ENCODE results near the gene MAGEA8. TPM values are rescaled to one million over a fixed set of nuclear protein-coding genes. Genes with fewer than 3 reads are reported as not detected.

The MAGEA8 gene
- total RNA-seq, 1 donor, result not detected

DNA sequence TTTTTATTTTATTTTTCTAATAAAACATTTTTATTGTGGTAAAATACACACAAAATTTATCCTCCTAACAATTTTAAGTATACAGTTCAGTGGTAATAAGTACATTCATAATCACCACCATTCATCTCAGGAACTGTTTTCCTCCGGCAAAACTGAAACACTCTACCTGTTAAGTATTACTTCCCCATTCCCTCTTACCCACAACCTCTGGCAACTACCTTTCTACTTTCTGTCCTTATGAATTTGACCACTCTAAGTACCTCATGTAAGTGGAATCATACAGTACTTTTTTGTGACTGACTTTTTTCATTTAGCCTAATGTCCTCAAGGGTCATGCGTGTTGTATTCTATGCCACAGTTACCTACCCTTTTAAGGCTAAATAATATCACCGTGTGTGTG is 27.3 kb downstream of the MAGEA8 start:
- Histone ChIP-seq H4K20me1 (ENCODE audit: insufficient read depth, low read length) (no peaks in the 10 kb centered on the region), H3K4me3 (ENCODE audit: insufficient read depth, low read length) (no peak overlapping the region), H3K36me3 (ENCODE audit: insufficient read depth, low read length) (no peaks in the 10 kb centered on the region), H3K4me1 (ENCODE audit: insufficient read depth, low read length) (no peaks in the 10 kb centered on the region), H3K9me3 (ENCODE audit: low read depth, low read length) (no peaks in the 10 kb centered on the region), H3K27ac (ENCODE audit: low read depth, low read length) (no peak overlapping the region), H3K27me3 (ENCODE audit: insufficient read depth, low read length) (no peaks in the 10 kb centered on the region), H2AFZ (ENCODE audit: low read length) (no peak overlapping the region), H3K79me2 (ENCODE audit: insufficient read depth, low read length) (no peaks in the 10 kb centered on the region), H3K4me2 (ENCODE audit: insufficient read depth, low read length) (no peak overlapping the region)
- no peak for DNase-seq (ENCODE audit: insufficient read length, low spot score, missing footprints)
- TF ChIP-seq, protein P1, sequence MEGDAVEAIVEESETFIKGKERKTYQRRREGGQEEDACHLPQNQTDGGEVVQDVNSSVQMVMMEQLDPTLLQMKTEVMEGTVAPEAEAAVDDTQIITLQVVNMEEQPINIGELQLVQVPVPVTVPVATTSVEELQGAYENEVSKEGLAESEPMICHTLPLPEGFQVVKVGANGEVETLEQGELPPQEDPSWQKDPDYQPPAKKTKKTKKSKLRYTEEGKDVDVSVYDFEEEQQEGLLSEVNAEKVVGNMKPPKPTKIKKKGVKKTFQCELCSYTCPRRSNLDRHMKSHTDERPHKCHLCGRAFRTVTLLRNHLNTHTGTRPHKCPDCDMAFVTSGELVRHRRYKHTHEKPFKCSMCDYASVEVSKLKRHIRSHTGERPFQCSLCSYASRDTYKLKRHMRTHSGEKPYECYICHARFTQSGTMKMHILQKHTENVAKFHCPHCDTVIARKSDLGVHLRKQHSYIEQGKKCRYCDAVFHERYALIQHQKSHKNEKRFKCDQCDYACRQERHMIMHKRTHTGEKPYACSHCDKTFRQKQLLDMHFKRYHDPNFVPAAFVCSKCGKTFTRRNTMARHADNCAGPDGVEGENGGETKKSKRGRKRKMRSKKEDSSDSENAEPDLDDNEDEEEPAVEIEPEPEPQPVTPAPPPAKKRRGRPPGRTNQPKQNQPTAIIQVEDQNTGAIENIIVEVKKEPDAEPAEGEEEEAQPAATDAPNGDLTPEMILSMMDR (IDR thresholded peaks at IDR 0.05; ENCODE audit: extremely low read depth, low read depth, low read length), result no peak

DNA sequence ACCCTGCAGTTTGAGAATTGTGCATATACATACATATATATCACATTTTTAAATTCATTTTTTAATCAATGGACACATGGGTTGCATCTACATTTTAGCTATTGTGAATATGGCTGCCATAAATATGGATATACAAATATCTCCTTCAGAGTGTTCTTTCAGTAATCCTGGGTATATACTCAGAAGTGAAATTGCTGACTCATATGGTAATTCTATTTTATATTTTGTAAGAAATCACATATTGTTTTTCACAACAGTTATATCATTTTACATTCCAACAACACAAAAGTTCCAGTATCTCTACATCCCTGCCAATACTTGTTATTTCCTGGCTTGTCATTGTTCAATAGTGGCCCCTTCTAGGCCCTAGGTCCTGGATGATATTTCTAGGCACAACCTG is 27.7 kb downstream of the MAGEA8 start:
- no peak overlapping the region for H3K4me3 ChIP-seq (ENCODE audit: insufficient read depth, low read length)
- H3K9me3 ChIP-seq (ENCODE audit: low read depth, low read length), result no peaks in the 10 kb centered on the region
- no peak for DNase-seq (ENCODE audit: insufficient read length, low spot score, missing footprints)
- no peak overlapping the region for H3K4me2 ChIP-seq (ENCODE audit: insufficient read depth, low read length)
- H3K27ac ChIP-seq (ENCODE audit: low read depth, low read length), result no peak overlapping the region
- no peaks in the 10 kb centered on the region for H3K27me3 ChIP-seq (ENCODE audit: insufficient read depth, low read length)
- H4K20me1 ChIP-seq (ENCODE audit: insufficient read depth, low read length), result no peaks in the 10 kb centered on the region
- no peaks in the 10 kb centered on the region for H3K4me1 ChIP-seq (ENCODE audit: insufficient read depth, low read length)
- H3K79me2 ChIP-seq (ENCODE audit: insufficient read depth, low read length), result no peaks in the 10 kb centered on the region
- no peaks in the 10 kb centered on the region for H3K36me3 ChIP-seq (ENCODE audit: insufficient read depth, low read length)
- TF ChIP-seq, protein P1 (IDR thresholded peaks at IDR 0.05; ENCODE audit: extremely low read depth, low read depth, low read length), result no peak
- no peak overlapping the region for H2AFZ ChIP-seq (ENCODE audit: low read length)

DNA sequence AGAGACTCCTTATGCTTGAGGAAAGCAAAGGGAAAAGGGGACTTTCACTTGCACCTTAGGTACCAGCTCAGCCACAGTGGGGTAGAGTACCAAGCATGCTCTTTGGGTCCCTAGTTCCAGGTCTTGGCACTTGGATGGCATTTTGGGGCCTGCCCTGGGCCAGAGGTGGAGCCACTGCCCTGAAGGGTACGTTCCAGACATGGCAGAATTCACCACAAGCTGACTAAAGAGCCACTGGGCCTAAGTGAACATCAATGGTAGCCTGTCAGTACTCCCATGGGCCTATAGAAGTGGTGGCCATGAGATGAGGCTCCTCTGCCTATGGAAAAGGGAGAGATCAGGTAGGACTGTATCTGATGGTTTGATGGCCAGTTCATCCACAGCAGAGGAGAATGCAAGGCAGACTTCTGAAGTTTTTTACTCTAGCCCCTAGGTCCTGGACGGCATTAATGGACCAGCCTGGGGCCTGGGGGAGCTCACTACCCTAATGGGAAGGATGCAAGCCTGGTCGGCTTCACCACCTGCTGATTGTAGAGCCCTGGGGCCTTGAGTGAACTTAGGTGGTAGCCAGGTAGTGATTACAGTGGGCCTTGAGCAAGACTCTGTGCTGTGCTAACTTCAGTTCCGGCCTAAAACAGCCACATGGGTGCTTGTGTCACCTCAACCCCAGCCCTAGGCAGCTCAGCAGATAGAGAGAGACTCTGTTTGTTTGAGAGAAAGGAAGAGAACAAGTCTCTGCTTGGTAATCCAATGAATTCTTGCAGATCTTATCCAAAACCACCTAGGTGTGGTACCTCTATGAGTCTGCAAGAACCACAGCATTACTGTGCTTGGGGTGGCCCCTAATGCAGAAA is 28.6 kb downstream of the MAGEA8 start:
- Histone ChIP-seq H3K4me2 (ENCODE audit: insufficient read depth, low read length) (no peak overlapping the region), H2AFZ (ENCODE audit: low read length) (no peak overlapping the region), H3K4me3 (ENCODE audit: insufficient read depth, low read length) (no peak overlapping the region), H3K4me1 (ENCODE audit: insufficient read depth, low read length) (no peaks in the 10 kb centered on the region), H3K27ac (ENCODE audit: low read depth, low read length) (no peak overlapping the region), H3K9me3 (ENCODE audit: low read depth, low read length) (no peaks in the 10 kb centered on the region), H4K20me1 (ENCODE audit: insufficient read depth, low read length) (no peaks in the 10 kb centered on the region), H3K27me3 (ENCODE audit: insufficient read depth, low read length) (no peaks in the 10 kb centered on the region), H3K79me2 (ENCODE audit: insufficient read depth, low read length) (no peaks in the 10 kb centered on the region), H3K36me3 (ENCODE audit: insufficient read depth, low read length) (no peaks in the 10 kb centered on the region)
- no peak for DNase-seq (ENCODE audit: insufficient read length, low spot score, missing footprints)
- TF ChIP-seq, protein P1 (IDR thresholded peaks at IDR 0.05; ENCODE audit: extremely low read depth, low read depth, low read length), result no peak

DNA sequence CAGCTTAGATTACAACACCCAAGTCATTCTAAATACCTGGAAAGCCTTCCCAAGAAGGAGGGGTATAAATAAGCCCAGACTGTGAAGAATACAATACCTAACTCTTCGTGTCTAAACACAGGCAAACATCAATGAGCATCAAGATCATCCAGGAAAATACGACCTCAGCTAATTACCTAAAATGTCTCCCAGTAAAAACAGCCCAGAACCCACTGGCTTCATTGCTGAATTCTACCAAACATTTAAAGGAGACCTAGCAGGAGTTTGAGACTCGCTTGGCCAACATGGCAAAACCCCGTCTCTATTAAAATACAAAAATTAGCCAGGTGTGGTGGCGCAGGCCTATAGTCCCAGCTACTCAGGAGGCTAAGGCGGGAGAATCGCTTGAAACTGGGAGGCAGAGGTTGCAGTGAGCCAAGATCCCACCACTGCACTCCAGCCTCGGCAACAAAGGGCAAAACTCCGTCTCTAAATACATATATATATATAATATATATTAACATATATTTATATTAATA is 29.3 kb downstream of the MAGEA8 start:
- Histone ChIP-seq H3K79me2 (ENCODE audit: insufficient read depth, low read length) (no peaks in the 10 kb centered on the region), H3K36me3 (ENCODE audit: insufficient read depth, low read length) (no peaks in the 10 kb centered on the region), H3K27me3 (ENCODE audit: insufficient read depth, low read length) (no peaks in the 10 kb centered on the region), H3K4me2 (ENCODE audit: insufficient read depth, low read length) (no peak overlapping the region), H3K4me3 (ENCODE audit: insufficient read depth, low read length) (no peak overlapping the region), H2AFZ (ENCODE audit: low read length) (no peak overlapping the region), H4K20me1 (ENCODE audit: insufficient read depth, low read length) (no peaks in the 10 kb centered on the region), H3K27ac (ENCODE audit: low read depth, low read length) (no peak overlapping the region), H3K4me1 (ENCODE audit: insufficient read depth, low read length) (no peaks in the 10 kb centered on the region), H3K9me3 (ENCODE audit: low read depth, low read length) (no peaks in the 10 kb centered on the region)
- TF ChIP-seq, protein P1 (IDR thresholded peaks at IDR 0.05; ENCODE audit: extremely low read depth, low read depth, low read length), result no peak
- DNase-seq (ENCODE audit: insufficient read length, low spot score, missing footprints), result no peak

Data from osteoblast (primary cell).